CD4-positive, alpha-beta T cell treated with Interleukin-2 at 100 ng/mL for 4 hours (primary cell): Measurements from ENCODE around the gene APH1A.
A peak's percentile ranks its signal among the peaks of the same experiment; 100 is the strongest.
"Not testable (repeated sequence)": the region's sequence is repeated elsewhere in the genome, so short reads cannot be mapped to it uniquely, and the experiment has no call there.

Experiments used
- DNase-seq: peaks from one replicate; pipeline ENCODE4 v3.0.0-alpha.2; 2020; ENCODE audit warnings: low spot score

The APH1A gene

DNA sequence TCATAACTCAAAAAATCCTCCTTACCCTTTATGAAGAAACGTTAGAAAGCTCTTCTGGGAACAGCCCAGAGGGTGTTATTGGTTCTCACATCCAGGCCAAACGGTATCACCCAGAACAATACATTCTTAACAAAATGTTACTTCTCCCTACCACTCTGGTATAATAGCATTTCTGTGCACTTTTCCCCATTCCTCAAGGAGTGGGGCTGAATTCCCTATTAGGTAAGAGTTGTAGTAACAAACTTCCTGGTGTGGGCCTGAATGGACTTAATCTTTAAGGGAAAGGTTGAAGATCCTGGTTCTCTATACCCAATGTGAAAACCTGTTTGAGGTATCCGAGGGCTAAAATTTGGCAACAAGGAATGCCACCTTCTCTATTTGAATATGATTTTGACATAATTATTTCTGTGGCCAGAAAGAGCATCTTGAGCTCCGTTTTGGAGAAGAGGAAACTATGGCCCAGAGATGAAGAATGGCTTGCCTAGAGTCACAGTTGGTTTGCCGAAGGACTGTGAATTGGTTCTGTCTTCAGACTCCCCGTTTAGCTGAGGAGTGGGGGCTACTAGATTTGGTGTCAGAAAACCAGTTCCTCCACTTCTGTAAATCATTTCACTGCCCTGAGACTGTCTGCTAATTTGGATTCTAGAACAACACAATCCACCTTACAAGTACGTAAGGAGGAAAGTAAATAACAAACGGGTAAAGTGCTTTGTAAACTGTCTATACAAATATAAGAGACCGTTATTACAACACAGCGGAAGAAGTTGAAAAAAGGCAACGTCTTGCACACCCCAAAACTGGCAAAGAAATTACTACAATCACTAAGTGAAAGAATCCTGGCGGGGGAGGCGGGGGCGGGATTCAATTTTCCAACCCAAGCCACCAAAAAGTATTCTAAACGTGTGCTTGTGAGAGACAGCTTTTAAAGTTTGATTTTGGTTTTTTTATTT is 35.2 kb downstream of the APH1A start:
- DNase-seq = peak; percentile 27

DNA sequence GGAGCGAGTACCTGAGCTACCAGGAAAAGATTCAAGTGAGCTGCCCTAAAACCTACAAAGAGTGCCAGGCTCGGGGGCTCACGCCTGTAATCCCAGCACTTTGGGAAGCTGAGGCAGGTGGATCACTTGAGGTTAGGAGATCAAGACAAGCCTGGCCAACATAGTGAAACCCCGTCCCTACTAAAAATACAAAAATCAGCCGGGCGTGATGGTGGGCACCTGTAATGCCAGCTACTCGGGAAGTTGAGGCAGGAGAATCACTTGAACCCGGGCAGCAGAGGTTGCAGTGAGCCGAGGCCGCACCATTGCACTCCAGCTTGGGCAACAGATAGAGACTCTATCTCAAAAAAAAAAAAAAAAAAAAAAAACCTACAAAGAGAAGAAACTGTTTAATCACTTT is 35.9 kb downstream of the APH1A start:
- DNase-seq = not testable (repeated sequence)

DNA sequence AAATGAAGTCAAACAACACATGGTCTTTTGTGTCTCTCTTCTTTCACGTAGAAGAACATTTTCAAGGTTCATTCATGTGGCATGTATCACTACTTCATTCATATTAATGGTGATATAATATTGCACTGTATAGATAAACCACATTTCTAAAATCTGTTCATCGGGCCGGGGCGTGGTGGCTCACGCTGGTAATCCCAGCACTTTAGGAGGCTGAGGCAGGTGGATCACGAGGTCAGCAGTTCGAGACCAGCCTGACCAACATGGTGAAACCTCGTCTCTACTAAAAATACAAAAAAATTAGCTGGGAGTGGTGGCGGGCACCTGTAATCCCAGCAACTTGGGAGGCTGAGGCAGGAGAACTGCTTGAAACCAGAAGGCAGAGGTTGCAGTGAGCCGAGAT is 40.6 kb downstream of the APH1A start:
- not testable (repeated sequence) for DNase-seq

DNA sequence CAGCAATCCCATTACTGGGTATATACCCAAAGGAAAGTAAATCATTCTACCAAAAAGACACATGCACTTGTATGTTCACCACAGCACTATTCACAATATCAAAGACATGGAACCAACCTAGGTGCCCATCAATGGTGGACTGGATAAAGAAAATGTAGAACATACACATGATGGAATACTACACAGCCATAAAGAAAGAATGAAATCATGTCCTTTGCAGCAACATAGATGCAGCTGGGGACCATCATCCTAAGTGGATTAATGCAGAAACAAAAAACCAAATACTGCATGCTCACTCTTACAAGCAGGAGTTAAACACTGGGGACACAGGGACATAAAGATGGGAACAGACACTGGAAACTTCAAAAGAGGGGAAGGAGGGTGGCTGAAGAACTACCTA is 41.6 kb downstream of the APH1A start:
- no peak for DNase-seq

DNA sequence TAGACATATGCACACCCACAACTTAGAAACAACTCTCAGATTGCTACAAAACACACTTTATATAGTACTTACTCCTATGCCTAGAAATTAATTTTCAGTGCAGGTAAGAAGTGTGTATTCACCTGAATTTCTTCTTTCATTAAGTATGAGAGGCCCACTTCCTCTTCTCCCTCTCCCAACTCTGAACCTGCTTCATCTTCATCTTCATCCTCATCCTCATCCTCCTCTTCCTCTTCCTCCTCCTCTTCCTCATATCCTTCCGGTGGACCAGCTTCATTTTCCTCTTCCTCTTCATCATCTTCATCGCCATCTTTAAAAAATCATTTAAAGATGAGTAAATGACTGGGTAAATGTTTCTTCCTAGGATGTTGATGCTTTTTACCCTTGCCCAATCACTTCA is 42.3 kb downstream of the APH1A start:
- DNase-seq = no peak

DNA sequence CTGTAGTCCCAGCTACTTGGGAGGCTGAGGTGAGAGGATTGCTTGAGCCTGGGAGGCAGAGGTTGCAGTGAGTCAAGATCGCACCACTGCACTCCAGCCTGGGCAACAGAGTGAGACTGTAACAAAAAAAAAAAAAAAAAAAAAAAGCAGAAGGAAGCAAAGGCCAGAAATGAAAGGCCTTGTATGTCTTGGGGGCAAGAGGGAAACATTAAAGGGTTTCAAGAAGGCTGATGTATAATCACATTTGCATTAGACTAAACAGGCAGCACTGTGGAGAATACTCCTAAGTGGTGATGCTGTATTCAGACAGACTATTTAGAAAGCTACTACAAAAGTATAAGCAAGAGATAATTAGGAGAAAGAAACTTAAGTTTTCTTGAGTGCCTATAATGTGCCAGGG is 43.3 kb downstream of the APH1A start:
- no peak for DNase-seq

DNA sequence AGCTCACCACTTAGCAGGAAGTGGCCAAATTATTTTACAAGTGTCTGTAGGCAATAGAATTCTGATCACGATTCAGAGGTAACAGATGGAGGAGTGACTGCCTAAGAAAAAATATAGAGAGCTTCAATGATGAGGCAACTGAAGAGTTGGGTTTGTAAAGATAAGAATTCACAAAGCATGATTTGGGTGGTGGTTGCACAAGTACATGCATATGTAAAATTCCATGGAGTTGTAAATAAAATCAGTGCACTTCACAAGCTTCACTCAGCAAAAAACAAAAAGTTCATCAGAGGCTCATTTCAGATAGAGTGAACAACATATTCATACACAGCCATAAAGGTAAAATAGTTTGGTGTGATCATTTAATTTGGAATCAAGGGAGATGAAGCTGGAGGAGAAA is 43.8 kb downstream of the APH1A start:
- DNase-seq = no peak

DNA sequence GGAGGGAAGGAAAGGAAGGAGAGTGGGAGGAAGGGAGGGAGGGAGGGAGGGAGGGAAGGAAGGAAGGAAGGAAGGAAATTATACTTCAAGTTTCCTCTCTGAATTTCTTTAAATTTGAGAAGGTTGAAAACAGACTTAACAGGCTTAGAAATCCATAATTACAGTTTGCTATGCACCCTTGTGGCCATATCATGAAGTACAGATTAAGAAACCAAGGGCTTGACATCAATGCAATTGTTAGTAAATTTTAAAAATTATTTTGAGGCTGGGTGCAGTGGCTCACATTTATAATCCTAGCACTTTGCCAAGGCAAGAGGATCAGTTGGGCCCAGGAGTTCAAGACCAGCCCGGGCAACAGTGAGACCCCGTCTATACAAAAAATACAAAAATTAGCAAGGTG is 47.3 kb downstream of the APH1A start:
- DNase-seq = peak; percentile 38

DNA sequence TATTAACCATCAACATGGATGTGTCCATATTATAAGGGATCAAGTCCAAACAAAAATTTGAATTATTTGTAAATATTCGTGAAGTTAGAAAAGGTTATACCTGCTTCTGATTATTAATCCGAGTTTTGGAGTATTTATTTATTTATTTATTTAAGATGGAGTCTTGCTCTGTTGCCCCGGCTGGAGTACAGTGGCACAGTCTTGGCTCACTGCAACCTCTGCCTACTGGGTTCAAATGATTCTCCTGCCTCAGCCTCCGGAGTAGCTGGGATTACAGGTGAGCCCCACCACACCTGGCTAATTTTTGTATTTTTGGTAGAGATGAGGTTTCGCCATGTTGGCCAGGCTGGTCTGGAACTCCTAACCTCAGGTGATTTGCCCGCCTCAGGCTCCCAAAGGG is 53.0 kb downstream of the APH1A start:
- not testable (repeated sequence) for DNase-seq
